Stimulated activated CD4-positive, alpha-beta T cell treated with anti-CD3 and anti-CD28 coated beads, Interleukin-1b, Interleukin-23, amount 100 ng/mL, for 4 hours (primary cell): ENCODE data around the gene TEX101.
"Not testable (repeated sequence)": the region's sequence is repeated elsewhere in the genome, so short reads cannot be mapped to it uniquely, and the experiment has no call there.

Experiments
- DNase-seq, 2 donors: peaks; one replicate each; pipeline ENCODE4 v3.0.0-alpha.2; 2020; ENCODE audit warnings: low read depth in 2 of 2

Gene TEX101

GRCh38 chr19:43414554-43414953, at the start of gene TEX101:
TSS of gene TEX101 (plus strand) at chr19:43414890. CDS start at chr19:43415920, 1,030 bp downstream.
- DNase-seq, result no peak

GRCh38 chr19:43365677-43366076, 49.0 kb upstream of the TEX101 start:
- not testable (repeated sequence) for DNase-seq

- no peak for DNase-seq
Measured at GRCh38 chr19:43367822-43368221, 46.9 kb upstream of the TEX101 start.

GRCh38 chr19:43368897-43369296, 45.8 kb upstream of the TEX101 start:
- not testable (repeated sequence) for DNase-seq

GRCh38 chr19:43371909-43372308, 42.8 kb upstream of the TEX101 start:
- DNase-seq, result no peak

- DNase-seq, result no peak
Measured at GRCh38 chr19:43372462-43372861, 42.2 kb upstream of the TEX101 start.

GRCh38 chr19:43377624-43378023, 37.1 kb upstream of the TEX101 start:
- not testable (repeated sequence) for DNase-seq

GRCh38 chr19:43380008-43380407, 34.7 kb upstream of the TEX101 start:
- DNase-seq, result no peak

GRCh38 chr19:43380771-43381386, 33.8 kb upstream of the TEX101 start:
- no peak for DNase-seq

GRCh38 chr19:43382586-43383216, 32.0 kb upstream of the TEX101 start:
- DNase-seq, result not testable (repeated sequence)

- DNase-seq, result not testable (repeated sequence)
Measured at GRCh38 chr19:43383254-43383653, 31.4 kb upstream of the TEX101 start.

GRCh38 chr19:43383759-43384158, 30.9 kb upstream of the TEX101 start:
- not testable (repeated sequence) for DNase-seq

- not testable (repeated sequence) for DNase-seq
Measured at GRCh38 chr19:43390903-43391551, 23.7 kb upstream of the TEX101 start.

- not testable (repeated sequence) for DNase-seq
Measured at GRCh38 chr19:43391552-43391935, 23.1 kb upstream of the TEX101 start.

GRCh38 chr19:43393501-43393900, 21.2 kb upstream of the TEX101 start:
- not testable (repeated sequence) for DNase-seq

- DNase-seq, result no peak
Measured at GRCh38 chr19:43395561-43395960, 19.1 kb upstream of the TEX101 start.

GRCh38 chr19:43406297-43406696, 8.4 kb upstream of the TEX101 start:
- DNase-seq, result no peak

GRCh38 chr19:43407416-43408005, 7.2 kb upstream of the TEX101 start:
- no peak for DNase-seq

GRCh38 chr19:43408043-43408442, 6.6 kb upstream of the TEX101 start:
- no peak for DNase-seq

- no peak for DNase-seq
Measured at GRCh38 chr19:43409415-43409814, 5.3 kb upstream of the TEX101 start.

- DNase-seq, result no peak
Measured at GRCh38 chr19:43412441-43412840, 2.2 kb upstream of the TEX101 start.

GRCh38 chr19:43416951-43417623, 2.4 kb downstream of the TEX101 start:
- no peak for DNase-seq
